Regular cardiac myocyte (primary cell): Measurements from ENCODE around the gene PTDSS2. TPM values are rescaled to one million over a fixed set of nuclear protein-coding genes. Genes with fewer than 3 reads are reported as not detected.

ENCODE experiments used
- total RNA-seq: library from RNA; depleted of rRNA; stranded (reverse); fragments of >200 nt; gene quantifications from 2 replicates; pipeline ENCODE4 v1.2.3, GENCODE V29; 2014

PTDSS2 gene
- 31.9 and 45.2 TPM in 2 replicates for total RNA-seq

DNA sequence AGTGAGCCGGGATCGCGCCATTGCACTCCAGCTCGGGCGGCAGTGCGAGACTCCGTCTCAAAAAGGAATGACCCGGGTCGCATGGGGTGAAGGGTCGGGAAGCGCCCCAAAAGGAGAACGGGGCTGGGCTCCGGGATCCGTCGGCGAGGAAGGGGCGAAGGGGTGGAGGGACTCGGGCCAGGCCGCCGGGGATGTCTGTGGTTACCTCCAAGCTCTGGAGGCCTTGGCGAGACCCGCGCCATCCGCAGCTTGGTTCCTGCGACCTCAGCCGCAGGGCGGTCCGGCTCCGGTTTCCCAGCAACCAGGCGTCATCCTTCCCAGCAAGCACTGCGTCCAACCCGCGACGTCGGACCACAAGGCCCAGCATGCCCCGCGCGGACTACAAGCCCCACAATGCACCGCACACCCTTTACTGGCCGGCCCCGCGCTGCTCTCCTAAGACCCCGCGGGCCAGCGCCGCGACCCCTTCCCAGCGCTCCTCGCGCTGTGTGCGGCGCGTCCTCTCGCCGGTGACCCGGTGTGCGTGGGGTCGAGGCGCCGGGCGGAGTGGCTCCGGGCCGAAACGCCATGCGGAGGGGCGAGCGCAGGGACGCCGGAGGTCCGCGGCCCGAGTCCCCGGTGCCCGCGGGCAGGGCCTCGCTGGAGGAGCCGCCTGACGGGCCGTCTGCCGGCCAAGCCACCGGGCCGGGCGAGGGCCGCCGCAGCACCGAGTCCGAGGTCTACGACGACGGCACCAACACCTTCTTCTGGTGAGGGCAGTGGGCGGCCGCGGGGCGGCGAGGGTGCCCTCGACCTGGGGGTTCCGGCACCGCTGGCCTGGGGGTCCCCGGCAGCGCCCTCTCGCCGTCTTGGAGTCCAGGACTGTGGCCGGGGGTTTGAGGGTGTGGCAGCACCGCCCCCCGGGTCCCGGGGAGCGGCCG, at the start of gene PTDSS2:
Gene PTDSS2 (plus strand): TSS at position 391 of the 920 bp plus-strand sequence. CDS start 177 bp downstream, at position 568.

DNA sequence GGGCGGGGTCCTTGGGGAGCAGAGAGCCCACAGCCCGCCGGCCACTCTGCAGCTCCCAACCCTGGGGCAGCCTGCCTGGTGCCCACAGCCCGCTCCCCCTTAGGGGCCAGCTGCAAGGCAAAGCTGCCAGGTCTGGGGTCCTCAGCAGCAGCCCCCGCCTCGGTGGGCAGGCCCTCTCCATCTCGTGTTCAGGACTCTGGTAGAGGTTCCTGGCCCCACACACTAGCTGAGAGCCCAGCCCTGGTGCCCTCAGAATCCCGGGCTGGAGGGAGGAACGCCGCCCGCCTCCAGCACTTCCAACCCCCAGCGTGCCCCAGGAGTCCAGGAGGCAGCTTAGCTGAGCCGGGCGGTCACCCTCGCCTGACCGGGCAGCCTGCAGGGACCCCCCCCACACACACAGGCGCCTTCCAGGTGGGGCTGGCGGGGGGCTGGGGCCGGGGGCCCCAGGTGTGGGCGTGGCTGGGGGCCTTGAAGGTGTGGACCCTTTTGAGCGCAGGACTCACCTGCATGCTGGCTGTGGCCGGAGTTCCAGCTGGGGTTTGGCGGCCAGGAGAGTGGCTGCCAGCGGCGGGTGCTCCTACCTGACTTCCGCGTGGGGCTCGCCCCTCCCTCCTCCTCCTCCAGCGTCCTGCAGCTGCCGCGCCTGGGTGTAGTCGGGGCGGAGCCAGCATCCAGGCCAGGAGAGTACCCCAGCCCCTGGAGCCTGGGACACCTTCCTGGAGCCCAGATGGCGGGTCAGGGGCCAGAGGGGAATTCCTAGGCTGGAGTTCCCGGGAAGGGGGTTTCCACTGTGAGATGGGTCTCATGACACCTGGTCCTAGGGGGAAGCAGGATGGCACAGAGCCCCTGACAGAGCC, 8.4 kb upstream of the PTDSS2 start, which contains the start of gene ANO9:
Gene ANO9 (minus strand): TSS at position 594 of the 857 bp plus-strand sequence. CDS start 85 bp downstream, at position 509.

DNA sequence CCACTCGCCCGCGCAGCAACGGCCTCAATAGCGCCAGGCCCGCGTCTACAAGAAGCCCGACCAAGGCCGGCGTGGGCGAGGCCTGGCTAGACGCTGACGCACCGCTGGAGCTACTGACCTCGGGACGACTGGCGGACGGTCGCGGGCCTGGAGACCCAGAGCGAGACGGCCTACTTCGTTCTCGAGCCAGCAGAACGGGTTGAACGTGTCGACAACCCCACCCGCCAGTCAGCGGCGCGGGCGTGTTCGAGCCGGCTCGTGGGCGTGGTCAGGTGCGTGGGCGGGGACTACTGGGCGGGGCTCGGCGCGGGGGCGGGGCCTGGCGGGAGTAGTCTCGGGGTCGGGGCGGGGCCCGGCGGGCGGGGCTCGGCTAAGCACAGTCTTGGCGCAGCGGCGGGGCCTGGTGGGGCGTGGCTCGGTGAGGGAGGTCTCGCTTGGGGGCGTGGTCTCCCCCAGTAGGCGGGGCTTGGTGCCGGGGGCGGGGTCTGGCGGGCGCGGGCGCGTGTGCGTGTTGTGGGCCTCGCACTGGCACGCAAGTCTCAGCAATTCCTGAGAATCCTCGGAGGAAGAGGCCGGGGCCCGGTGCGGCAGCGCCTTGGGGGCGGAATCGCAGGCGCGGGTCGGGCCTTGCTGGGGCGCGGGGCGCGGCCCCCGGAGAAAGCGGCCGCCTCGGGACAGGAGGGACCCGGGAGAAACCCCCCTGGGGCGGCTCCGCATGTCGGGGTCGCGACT, 57.1 kb downstream of the PTDSS2 start, which contains the start of gene RNH1:
Gene RNH1 (minus strand): TSS at position 248 of the 732 bp plus-strand sequence. CDS start 5,080 bp downstream, outside the sequence.

DNA sequence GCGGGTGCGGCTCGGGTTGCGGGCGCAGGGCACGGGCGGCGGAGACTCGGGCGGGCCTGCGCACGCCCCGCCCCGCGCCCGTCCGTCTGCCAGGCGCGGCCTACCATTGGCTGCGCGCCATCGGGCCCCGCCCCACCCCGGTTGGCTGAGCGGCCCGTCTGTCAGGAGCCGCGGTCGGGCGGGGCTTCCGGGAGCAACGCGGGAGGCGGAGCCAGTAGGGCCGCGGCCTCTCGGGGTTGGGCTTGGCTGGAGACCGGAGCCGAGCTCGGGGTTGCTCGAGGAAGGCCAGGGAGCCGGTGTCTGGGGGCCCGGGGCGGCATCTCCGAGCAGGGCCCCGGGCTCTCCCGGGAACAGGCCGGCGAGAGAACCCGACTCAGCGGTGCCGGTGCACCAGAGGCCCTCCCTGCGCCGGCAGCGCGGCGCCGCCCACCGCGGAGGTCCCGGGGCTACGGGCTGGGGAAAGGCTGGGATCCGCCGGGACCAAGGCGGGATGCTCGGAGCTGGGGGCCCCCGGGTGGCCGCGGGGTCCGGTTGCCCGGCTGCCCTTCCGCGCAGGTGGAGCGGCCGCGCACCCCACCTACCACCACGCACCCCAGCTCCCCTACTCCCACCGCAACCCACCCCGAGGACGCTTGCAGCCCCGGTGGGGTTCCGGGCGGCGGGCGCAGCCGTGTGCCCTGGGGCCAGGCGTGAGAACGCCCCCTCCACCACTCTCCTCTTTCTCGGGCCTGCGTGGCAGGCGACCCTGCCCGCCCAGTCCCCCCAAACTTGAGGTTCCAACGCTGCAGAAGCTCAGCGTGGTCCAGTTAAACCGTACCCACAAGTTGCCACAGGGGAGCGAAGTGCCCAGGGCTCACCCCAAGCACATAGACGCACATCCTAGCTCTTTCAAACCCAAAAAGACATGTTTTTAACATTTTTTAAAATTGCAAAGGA, 85.7 kb downstream of the PTDSS2 start, which contains the start of gene HRAS:
Gene HRAS (minus strand): TSS at position 58 of the 936 bp plus-strand sequence.

DNA sequence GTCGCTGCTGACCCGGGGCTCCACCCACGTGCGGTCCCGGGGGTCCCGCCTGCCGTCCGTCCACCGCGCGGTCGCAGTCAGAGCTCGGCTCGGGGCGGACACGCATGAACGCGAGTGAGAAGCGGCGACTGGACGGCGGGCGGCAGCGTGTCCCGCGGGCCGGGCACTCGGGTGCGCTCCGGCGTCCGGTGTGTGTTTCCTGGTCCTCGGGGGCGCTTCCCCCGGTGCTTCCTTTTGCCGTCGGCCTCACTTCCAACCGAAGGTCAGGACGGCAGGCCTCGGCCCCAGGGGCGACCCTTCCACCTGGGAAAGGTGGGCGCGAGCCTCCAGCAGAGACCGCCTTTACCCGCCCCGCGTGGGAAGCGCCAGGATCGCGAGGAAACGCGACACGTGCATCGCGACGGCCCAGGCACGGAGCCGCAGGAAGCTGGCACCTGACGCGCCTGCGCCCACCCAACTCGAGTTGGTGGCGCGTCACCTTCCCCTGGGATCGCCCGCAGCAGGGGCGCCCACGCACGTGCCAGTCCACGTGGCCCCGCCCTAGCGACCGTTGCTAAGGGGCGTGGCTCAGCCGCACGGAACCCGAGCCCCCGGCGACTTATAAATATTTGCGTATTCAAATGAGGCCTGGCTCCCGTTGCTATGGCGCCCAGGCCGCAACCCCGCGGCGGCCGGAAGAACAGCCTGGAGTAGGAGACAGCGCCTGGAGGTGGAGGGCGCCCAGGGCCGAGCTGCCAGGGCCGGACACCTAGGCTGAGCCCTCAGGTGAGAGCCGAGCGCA, 87.0 kb downstream of the PTDSS2 start, which contains the start of gene LRRC56:
Gene LRRC56 (plus strand): TSS at position 687 of the 781 bp plus-strand sequence. CDS start 3,158 bp downstream, outside the sequence.

Other genes with a start within 250 kb of the PTDSS2 start
- gene BET1L, start 242.9 kb upstream of the PTDSS2 start, total RNA-seq: 16.6 and 19.0 TPM in 2 replicates
- 148 and 153 TPM in 2 replicates for gene RIC8A, start 242.6 kb upstream of the PTDSS2 start, total RNA-seq
- 5.9 and 7.9 TPM in 2 replicates for gene SIRT3, start 213.9 kb upstream of the PTDSS2 start, total RNA-seq
- gene PSMD13, start 213.3 kb upstream of the PTDSS2 start, total RNA-seq: 104 and 229 TPM in 2 replicates
- not detected in 2 replicates for gene NLRP6, start 171.9 kb upstream of the PTDSS2 start, total RNA-seq
- 3.3 and 9.6 TPM in 2 replicates for gene PGGHG, start 161.2 kb upstream of the PTDSS2 start, total RNA-seq
- not detected in 2 replicates for gene IFITM5, start 150.8 kb upstream of the PTDSS2 start, total RNA-seq
- gene IFITM2, start 142.5 kb upstream of the PTDSS2 start, total RNA-seq: 14.4 and 15.0 TPM in 2 replicates
- 7.1 and 10.7 TPM in 2 replicates for gene IFITM1, start 136.2 kb upstream of the PTDSS2 start, total RNA-seq
- gene IFITM3, start 129.4 kb upstream of the PTDSS2 start, total RNA-seq: 28.6 and 32.7 TPM in 2 replicates
- 1.4 and 1.9 TPM in 2 replicates for gene B4GALNT4, start 80.8 kb upstream of the PTDSS2 start, total RNA-seq
- gene PKP3, start 56.1 kb upstream of the PTDSS2 start, total RNA-seq: 2.1 and 2.8 TPM in 2 replicates
- gene SIGIRR, start 35.3 kb upstream of the PTDSS2 start, total RNA-seq: 11.3 and 18.6 TPM in 2 replicates
- gene ANO9, start 8.3 kb upstream of the PTDSS2 start, total RNA-seq: not detected in 2 replicates
- gene RNH1, start 57.0 kb downstream of the PTDSS2 start, total RNA-seq: 187 and 255 TPM in 2 replicates
- gene HRAS, start 85.3 kb downstream of the PTDSS2 start, total RNA-seq: 33.8 and 108 TPM in 2 replicates
- gene LRRC56, start 87.2 kb downstream of the PTDSS2 start, total RNA-seq: 0.38 and 0.56 TPM in 2 replicates
- under 0.01 and 0.85 TPM in 2 replicates for gene LMNTD2, start 110.5 kb downstream of the PTDSS2 start, total RNA-seq
- 5.9 and 6.2 TPM in 2 replicates for gene RASSF7, start 110.7 kb downstream of the PTDSS2 start, total RNA-seq
- 22.3 and 28.4 TPM in 2 replicates for gene PHRF1, start 126.2 kb downstream of the PTDSS2 start, total RNA-seq
- 6.3 and 7.9 TPM in 2 replicates for gene IRF7, start 165.7 kb downstream of the PTDSS2 start, total RNA-seq
- gene CDHR5, start 174.7 kb downstream of the PTDSS2 start, total RNA-seq: not detected in 2 replicates
- gene SCT, start 176.9 kb downstream of the PTDSS2 start, total RNA-seq: not detected in 2 replicates
- gene DRD4, start 187.0 kb downstream of the PTDSS2 start, total RNA-seq: not detected in 2 replicates
- 24.2 and 28.2 TPM in 2 replicates for gene DEAF1, start 244.9 kb downstream of the PTDSS2 start, total RNA-seq
- gene TMEM80, start 245.5 kb downstream of the PTDSS2 start, total RNA-seq: 6.8 and 8.1 TPM in 2 replicates